ENCODE measurements around the gene MINDY4. TPM values are rescaled to one million over a fixed set of nuclear protein-coding genes. Genes with fewer than 3 reads are reported as not detected.

Gene MINDY4
- total RNA-seq, 1 experiment from 2014 or later = 1.8 TPM

GRCh38 chr7:30741289-30741688, 29.9 kb upstream of the MINDY4 start:
- ChIA-PET CTCF (interaction anchor here (1.0 to 4.0 kb wide), 8 partner anchors 25 to 88 kb away, joined by 3 to 36 read pairs (median 8); partner anchors contain the start of gene CRHR2), POLR2A (no interaction called here)
- DNase-seq (ENCODE audit: low spot score) = no peak
- no peak for ATAC-seq
- Mint-ChIP-seq H3K9me3 (no peaks in the 10 kb centered on the region), H3K4me3 (no peak overlapping the region), H3K27ac (no peak overlapping the region), H3K4me1 (no peaks in the 10 kb centered on the region), H3K27me3 (ENCODE audit: low read depth) (no peaks in the 10 kb centered on the region; the same call in 1 of the 2 replicates), H3K36me3 (no peaks in the 10 kb centered on the region)
- TF ChIP-seq ELF4 (CRISPR knock-in tag; IDR thresholded peaks at IDR 0.05; ENCODE audit: low read depth) (no peak), IRF1 (CRISPR knock-in tag; IDR thresholded peaks at IDR 0.05) (no peak), MAX (CRISPR knock-in tag; IDR thresholded peaks at IDR 0.05) (no peak), CBFB (CRISPR knock-in tag; IDR thresholded peaks at IDR 0.05; ENCODE audit: low read depth) (no peak)

GRCh38 chr7:30743371-30744074, 27.7 kb upstream of the MINDY4 start:
- ChIA-PET POLR2A (no interaction called here), CTCF (interaction anchor here (1.8 kb wide), 1 partner anchor 179 kb away, joined by 7 read pairs; no protein-coding TSS in a partner anchor)
- no peak overlapping the region; the same call in 1 of the 2 replicates for H3K27ac Mint-ChIP-seq
- no peak overlapping the region for H3K4me3 Mint-ChIP-seq
- no peaks in the 10 kb centered on the region for H3K36me3 Mint-ChIP-seq
- DNase-seq (ENCODE audit: low spot score) (no peak), ATAC-seq (no peak)
- no peaks in the 10 kb centered on the region for H3K4me1 Mint-ChIP-seq
- TF ChIP-seq JAZF1 (CRISPR knock-in tag; IDR thresholded peaks at IDR 0.05) (no peak), ZNF317 (CRISPR knock-in tag; IDR thresholded peaks at IDR 0.05; ENCODE audit: borderline replicate concordance, low read depth) (no peak), RORB (CRISPR knock-in tag; IDR thresholded peaks at IDR 0.05) (no peak), TCF7 (CRISPR knock-in tag; IDR thresholded peaks at IDR 0.05; ENCODE audit: low read depth) (no peak), ATF3 (CRISPR knock-in tag; conservative IDR thresholded peaks at IDR 0.05) (no peak), USF2 (CRISPR knock-in tag; IDR thresholded peaks at IDR 0.05) (no peak), HMGXB4 (CRISPR knock-in tag; IDR thresholded peaks at IDR 0.05) (no peak), NR2C2 (CRISPR knock-in tag; IDR thresholded peaks at IDR 0.05) (no peak), E2F4 (CRISPR knock-in tag; IDR thresholded peaks at IDR 0.05; ENCODE audit: borderline replicate concordance, low read depth) (no peak), PRDM15 (CRISPR knock-in tag; IDR thresholded peaks at IDR 0.05) (no peak), E2F5 (CRISPR knock-in tag; IDR thresholded peaks at IDR 0.05) (no peak), USF1 (CRISPR knock-in tag; IDR thresholded peaks at IDR 0.05) (no peak), KAT7 (CRISPR knock-in tag; IDR thresholded peaks at IDR 0.05; ENCODE audit: borderline replicate concordance) (no peak), EMX1 (CRISPR knock-in tag; IDR thresholded peaks at IDR 0.05) (no peak), TP53 (CRISPR knock-in tag; IDR thresholded peaks at IDR 0.05) (no peak), CTCF (IDR thresholded peaks at IDR 0.05) (no peak), MAX (CRISPR knock-in tag; IDR thresholded peaks at IDR 0.05) (no peak)
- H3K9me3 Mint-ChIP-seq = no peaks in the 10 kb centered on the region
- H3K27me3 Mint-ChIP-seq (ENCODE audit: low read depth) = no peaks in the 10 kb centered on the region; the same call in 1 of the 2 replicates

Measured in WTC11 (cell line).